ENCODE data around the gene KIF17. TPM values are rescaled to one million over a fixed set of nuclear protein-coding genes. Genes with fewer than 3 reads are reported as not detected.

The KIF17 gene
- total and polyA plus RNA-seq, 2 of the 8 experiments (the other 6 are each of a cell fraction or from before 2014, with no cell fraction given): 6.9 to 10.4 TPM

DNA sequence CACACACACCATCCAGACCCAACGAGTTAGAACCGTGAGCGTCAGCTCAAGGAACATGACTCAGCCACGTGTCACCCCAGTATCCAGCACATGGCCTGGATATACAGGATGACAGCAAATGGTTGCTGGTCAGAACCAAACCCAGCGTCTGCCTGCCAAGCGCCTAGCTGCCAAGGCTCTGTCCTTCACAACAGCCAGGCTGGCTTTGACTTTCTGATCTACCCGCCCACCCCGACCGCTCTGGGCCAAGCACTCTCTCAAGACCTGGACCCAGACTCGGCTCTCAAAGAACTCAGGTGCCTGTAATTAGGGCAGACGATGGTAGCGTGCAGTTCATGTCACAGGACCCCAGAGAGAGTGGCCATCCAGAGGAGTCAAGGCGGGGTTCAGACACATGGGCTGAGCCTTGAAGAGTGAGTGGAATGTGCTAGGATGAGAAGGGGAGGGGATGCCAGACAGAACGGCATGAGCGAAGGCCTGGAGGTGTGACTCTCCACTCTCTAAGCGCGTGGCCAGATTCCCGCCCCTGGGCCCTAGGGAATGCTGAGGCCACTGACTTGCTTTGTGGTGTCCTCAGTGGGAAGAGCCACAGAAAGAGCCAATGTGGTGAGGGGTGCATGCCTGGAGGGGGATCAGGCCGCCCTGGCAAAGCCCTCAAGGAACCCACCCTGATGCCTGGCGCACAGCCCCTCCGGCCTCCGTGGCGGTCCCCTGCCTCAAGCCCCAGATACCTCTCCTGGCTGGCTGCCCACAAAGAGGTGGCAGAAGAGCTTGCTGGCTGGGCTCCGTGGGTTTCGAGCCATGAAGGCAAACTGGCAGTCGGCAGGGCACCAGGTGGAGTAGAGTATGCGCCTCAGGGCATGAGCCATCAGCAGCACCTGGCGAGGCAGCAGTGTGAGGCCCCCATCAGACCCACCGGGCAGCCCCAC is 7.6 kb upstream of the KIF17 start:
- no peak overlapping the region; the same call in 1 of the 2 replicates for H4K8ac ChIP-seq (ENCODE audit: extremely low read depth, insufficient read depth, low read length)
- H3K9ac ChIP-seq (replicated peaks in 1 of 4; ENCODE audit: extremely low read depth in 1 of 4, low read depth in 3 of 4, low read length in 3 of 4): no peak overlapping the region
- no peak overlapping the region for H3K56ac ChIP-seq (replicated peaks; ENCODE audit: insufficient read length, low read depth, low read length)
- H4K5ac ChIP-seq (ENCODE audit: insufficient read length, low read depth, low read length): no peak overlapping the region
- no peak overlapping the region for H3K4me2 ChIP-seq (ENCODE audit: insufficient read depth in 1 of 2, low read depth in 2 of 2, low read length in 2 of 2)
- H3K18ac ChIP-seq (ENCODE audit: extremely low read depth, low read length): no peak overlapping the region
- no peak overlapping the region for H3K4me3 ChIP-seq (ENCODE audit: extremely low read depth in 1 of 4, insufficient read depth in 2 of 4, low read depth in 3 of 4, low read length in 4 of 4)
- no peak overlapping the region for H2BK15ac ChIP-seq (ENCODE audit: low read length)
- H2BK5ac ChIP-seq (ENCODE audit: low read depth, low read length): no peak overlapping the region; the same call in 1 of the 2 replicates
- H3K23ac ChIP-seq (ENCODE audit: insufficient read length): no peak overlapping the region
- H2AFZ ChIP-seq (ENCODE audit: low read length): no peak overlapping the region
- H2BK12ac ChIP-seq (ENCODE audit: low read depth, low read length): no peak overlapping the region
- no peaks in the 10 kb centered on the region; a peak in 1 of 4 replicates for H3K79me2 ChIP-seq (ENCODE audit: control insufficient read depth in 1 of 2, insufficient read depth in 2 of 2, low read length in 2 of 2)
- no peak overlapping the region for H4K91ac ChIP-seq (replicated peaks; ENCODE audit: insufficient read length, low read length)
- FAIRE-seq (no peak), DNase-seq (ENCODE audit: low read depth in 1 of 2, low spot score in 2 of 2) (no peak)
- H2AK5ac ChIP-seq (ENCODE audit: low read depth, low read length): no peak overlapping the region
- TF ChIP-seq, protein P1, sequence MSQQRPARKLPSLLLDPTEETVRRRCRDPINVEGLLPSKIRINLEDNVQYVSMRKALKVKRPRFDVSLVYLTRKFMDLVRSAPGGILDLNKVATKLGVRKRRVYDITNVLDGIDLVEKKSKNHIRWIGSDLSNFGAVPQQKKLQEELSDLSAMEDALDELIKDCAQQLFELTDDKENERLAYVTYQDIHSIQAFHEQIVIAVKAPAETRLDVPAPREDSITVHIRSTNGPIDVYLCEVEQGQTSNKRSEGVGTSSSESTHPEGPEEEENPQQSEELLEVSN (IDR thresholded peaks at IDR 0.05): peak; percentile 54; the same call in 1 of the 2 replicates
- no peak for TF ChIP-seq KDM4A (IDR thresholded peaks at IDR 0.05; ENCODE audit: low read depth, low read length, severe bottlenecking)
- TF ChIP-seq, protein P2, sequence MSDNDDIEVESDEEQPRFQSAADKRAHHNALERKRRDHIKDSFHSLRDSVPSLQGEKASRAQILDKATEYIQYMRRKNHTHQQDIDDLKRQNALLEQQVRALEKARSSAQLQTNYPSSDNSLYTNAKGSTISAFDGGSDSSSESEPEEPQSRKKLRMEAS (IDR thresholded peaks at IDR 0.05): 0 out of 2 replicates have a peak, but pooled peaks have one; percentile 21
- TF ChIP-seq SP4 (IDR thresholded peaks at IDR 0.05; ENCODE audit: low read length): no peak
- no peak overlapping the region for H2BK20ac ChIP-seq (ENCODE audit: low read length)
- no peak overlapping the region for H3K4ac ChIP-seq (replicated peaks; ENCODE audit: insufficient read length, low read depth, low read length)
- no peaks in the 10 kb centered on the region for H3K23me2 ChIP-seq (ENCODE audit: low read depth, low read length)
- no peaks in the 10 kb centered on the region for H3K9me3 ChIP-seq (ENCODE audit: insufficient read depth in 2 of 2, low read depth in 1 of 2, low read length in 1 of 2)
- H3K27me3 ChIP-seq (replicated peaks in 1 of 4; ENCODE audit: control insufficient read depth in 3 of 4, extremely low read depth in 1 of 4, insufficient read depth in 3 of 4, low read length in 3 of 4): peaks cover 0 to 1% (median 0%) of the 10 kb centered on the region in 4 experiments; a peak in 4 of 7 replicates
- CTCF ChIA-PET (ENCODE audit: partially characterized antibody): interaction anchor here (0.8 to 8.9 kb wide), 5 partner anchors 8 to 85 kb away, joined by 3 to 82 read pairs (median 3); no protein-coding TSS in a partner anchor
- H4K20me1 ChIP-seq (replicated peaks in 1 of 2; ENCODE audit: control insufficient read depth in 1 of 2, insufficient read depth in 2 of 2, low read length in 2 of 2): peaks cover 0 to 5% of the 10 kb centered on the region in 2 experiments
- 90% methylated on average over 29 of the region's 29 CpGs; no CpG with 5 or more reads in 1 of the 2 experiments for WGBS, 2 experiments (ENCODE audit: extremely low coverage in 1 of 2, insufficient coverage in 1 of 2, insufficient read length in 1 of 2, insufficient replicate concordance in 2 of 2, low coverage in 1 of 2, low lambda C conversion rate in 2 of 2, missing lambda C conversion rate in 1 of 2)
- POLR2A ChIA-PET (ENCODE audit: partially characterized antibody): interaction anchor here (1.1 kb wide), 1 partner anchor 8 kb away, joined by 3 read pairs; no protein-coding TSS in a partner anchor
- no peak overlapping the region for H3K27ac ChIP-seq (ENCODE audit: low read depth, low read length)
- no peak overlapping the region for H3K14ac ChIP-seq (ENCODE audit: insufficient read length)
- no peak overlapping the region for H2BK120ac ChIP-seq (replicated peaks; ENCODE audit: low read depth, low read length)
- peaks cover 0 to 32% (median 26%) of the 10 kb centered on the region in 4 experiments; a peak in 6 of 7 replicates for H3K4me1 ChIP-seq (replicated peaks in 1 of 4; ENCODE audit: control insufficient read depth in 3 of 4, insufficient read depth in 4 of 4, low read length in 3 of 4)
- H3K79me1 ChIP-seq (ENCODE audit: low read depth, low read length): no peaks in the 10 kb centered on the region
- no peaks in the 10 kb centered on the region for H3K36me3 ChIP-seq (ENCODE audit: control insufficient read depth in 2 of 4, insufficient read depth in 4 of 4, low read length in 3 of 4)
